Omental fat pad (tissue), 4 donors: ENCODE results near the gene FADS1. TPM values are rescaled to one million over a fixed set of nuclear protein-coding genes. Genes with fewer than 3 reads are reported as not detected.

Experiments
- ATAC-seq: fragments of 150-250 bp; one replicate; pipeline ENCODE4 v1.9.1; 2016; ENCODE audit warnings: mild to moderate bottlenecking, moderate library complexity; ENCODE audit not compliant: low FRiP score
- DNase-seq: peaks from one replicate; pipeline ENCODE4 v3.0.0-alpha.2; 2019; ENCODE audit warnings: low spot score
- CTCF ChIP-seq, 3 donors: fragments of 450-650 bp; IDR thresholded peaks; one replicate each; pipeline ENCODE4 v1.5.1; 2016 to 2017; ENCODE audit warnings: antibody characterized with exemption in 3 of 3, mild to moderate bottlenecking in 3 of 3, moderate library complexity in 2 of 3
- total RNA-seq, 4 donors: library from RNA; depleted of rRNA; stranded (reverse); fragments of >200 nt; gene quantifications; one replicate each; pipeline ENCODE4 v1.1.0, GENCODE V29; 2016

FADS1 gene
- total RNA-seq, 4 donors from 2014 or later: 20.1 to 49.1 (median 22.0) TPM

GRCh38 chr11:61836193-61836592, 19.4 kb upstream of the FADS1 start:
- no peak for TF ChIP-seq CTCF (IDR thresholded peaks at IDR 0.05)

DNA sequence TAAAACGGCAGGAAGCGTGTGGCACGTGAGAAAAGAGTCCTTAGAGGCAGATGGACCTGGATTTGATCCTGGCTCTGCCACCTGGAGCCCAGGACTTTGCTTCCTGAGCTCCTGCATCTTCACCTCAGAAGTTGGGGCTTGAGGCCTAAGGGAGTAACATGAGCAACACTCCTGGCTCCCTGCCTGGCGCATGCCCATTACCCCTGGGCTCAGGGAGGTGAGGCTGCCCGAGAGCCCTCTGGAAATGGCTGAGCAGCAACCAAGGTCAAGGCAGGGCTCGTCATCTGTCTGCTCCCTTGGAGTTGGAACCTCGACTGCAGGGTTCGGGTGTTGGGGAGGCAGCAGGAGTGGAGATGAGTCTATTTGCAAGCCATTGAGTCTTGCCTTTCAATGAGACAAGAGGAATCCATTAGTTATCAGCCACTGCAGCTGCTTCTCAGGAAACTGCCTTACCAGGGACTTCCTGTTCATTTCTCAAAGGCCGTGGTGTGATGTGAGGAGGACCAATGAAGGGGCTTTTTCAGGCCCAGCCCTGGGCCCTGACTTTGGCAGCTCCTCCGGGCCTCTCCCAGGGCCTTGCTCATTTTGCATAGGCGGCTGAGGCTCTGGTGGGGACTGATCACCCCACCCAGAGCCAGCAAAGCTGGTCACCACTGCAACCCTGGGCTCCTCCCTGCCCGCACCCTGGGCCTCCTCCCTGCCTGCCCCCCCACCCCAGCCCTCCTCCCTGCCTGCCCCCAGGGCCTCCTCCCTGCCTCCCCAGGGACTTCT, 17.7 kb upstream of the FADS1 start:
- no peak for DNase-seq
- TF ChIP-seq CTCF (IDR thresholded peaks at IDR 0.05): no peak
- no peak for ATAC-seq

More at GRCh38 chr11:61836193-61836592, 19.4 kb upstream of the FADS1 start:
- DNase-seq: no peak
- ATAC-seq: no peak

DNA sequence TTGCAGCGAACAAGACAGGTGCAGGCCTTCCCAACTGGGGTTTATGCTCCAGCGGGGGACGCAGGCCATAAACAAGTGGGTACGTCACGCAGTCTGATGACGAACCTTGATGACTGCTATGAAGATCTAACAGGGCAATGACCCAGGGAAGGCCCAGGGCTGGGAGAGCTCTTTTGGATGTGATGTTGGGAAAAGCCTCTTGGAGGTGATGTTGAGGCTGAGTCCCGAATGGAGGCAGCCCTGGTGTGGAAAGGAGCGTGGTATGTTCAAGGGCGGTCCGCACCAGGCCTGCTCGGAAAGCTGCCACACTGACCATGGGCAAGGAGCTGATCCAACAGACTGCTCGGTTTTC, 17.1 kb upstream of the FADS1 start:
- no peak for TF ChIP-seq CTCF (IDR thresholded peaks at IDR 0.05)
- DNase-seq (no peak), ATAC-seq (no peak)

DNA sequence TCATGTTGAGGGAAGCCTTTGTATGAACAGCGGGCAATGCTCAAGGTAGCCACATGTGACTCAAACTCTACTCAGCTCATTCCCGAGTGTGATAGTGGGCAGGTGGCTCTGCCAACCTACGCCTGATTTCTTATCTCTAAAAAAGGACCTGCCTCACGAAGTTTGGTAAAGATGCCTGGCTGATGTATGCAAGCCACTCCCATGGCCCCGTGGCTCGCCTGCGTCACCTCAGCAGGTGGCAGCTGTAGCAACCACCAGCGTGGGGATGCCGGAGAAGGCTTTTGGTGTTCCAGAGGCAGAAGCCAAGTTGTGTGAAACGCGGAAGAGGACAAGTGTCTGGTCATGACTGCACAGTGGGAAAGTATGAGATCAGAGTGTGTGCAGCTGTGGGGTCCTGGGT, 16.7 kb upstream of the FADS1 start:
- no peak for TF ChIP-seq CTCF (IDR thresholded peaks at IDR 0.05)
- ATAC-seq: no peak
- DNase-seq: no peak

DNA sequence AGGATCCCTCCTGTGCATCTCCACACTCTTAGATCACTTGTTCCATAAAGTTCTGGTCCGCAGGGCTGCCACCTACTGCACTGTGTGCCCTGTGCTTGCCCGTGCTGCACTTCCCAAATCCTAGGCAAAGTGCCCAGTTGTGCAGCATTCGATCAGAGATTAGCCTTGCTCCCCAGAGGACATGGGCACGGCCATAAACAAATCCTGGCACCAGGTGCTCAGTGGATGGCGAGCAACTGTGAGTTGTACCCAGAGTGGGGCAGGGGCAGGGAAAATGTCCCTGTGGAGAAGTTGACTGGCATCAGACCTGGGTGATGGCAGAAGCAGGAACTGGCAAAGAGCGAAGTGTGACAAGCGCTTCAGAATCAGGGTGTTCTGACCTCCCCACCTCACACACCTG, 16.0 kb upstream of the FADS1 start:
- no peak for ATAC-seq
- DNase-seq: no peak
- TF ChIP-seq CTCF (IDR thresholded peaks at IDR 0.05): no peak

DNA sequence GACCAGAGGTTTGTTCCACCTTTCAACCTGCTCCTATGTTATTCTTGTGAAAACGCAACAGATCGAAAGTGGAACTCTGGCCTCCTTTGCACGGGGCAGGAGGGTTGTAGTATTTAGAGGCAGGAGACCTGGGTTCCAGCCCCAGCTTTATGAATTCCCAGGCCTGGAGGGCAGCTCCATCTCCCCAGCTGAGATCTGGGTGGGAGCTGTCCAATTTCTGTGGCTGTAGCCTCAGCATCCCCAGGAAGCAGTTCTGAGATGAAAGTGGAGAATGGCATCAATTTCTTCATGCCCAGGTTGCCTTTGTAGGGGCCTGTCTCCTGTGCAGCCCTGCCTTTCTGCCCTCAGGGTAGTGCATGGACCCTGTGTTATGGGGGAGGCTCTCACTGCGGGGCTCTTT, 15.4 kb upstream of the FADS1 start:
- ATAC-seq (no peak), DNase-seq (no peak)
- TF ChIP-seq CTCF (IDR thresholded peaks at IDR 0.05): no peak
